CD4-positive, alpha-beta T cell treated with Interleukin-4 for 1 hour (primary cell): ENCODE data around the gene TLR4.

ENCODE experiments used
- DNase-seq, 2 donors: peaks; one replicate each; pipeline ENCODE4 v3.0.0-alpha.2; 2020 to 2022

TLR4 gene

DNA sequence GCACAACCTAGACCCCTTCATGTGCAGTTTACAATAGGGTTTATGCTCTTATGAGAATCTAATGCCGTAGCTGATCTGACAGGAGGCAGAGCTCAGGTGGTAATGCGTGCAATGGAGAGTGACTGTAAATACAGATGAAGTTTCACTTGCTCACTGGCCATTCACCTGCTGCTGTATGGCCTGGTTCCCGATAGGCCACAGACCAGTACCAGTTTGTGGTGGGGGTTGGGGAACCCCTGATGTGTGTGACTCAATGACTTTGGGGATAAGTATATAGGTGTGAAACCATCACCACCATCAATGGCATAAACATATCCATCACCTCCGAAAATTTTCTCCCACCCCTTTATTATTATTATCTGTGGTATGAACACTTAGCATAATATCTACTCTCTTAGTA lies 42.1 kb downstream of the TLR4 start:
- DNase-seq, result no peak

DNA sequence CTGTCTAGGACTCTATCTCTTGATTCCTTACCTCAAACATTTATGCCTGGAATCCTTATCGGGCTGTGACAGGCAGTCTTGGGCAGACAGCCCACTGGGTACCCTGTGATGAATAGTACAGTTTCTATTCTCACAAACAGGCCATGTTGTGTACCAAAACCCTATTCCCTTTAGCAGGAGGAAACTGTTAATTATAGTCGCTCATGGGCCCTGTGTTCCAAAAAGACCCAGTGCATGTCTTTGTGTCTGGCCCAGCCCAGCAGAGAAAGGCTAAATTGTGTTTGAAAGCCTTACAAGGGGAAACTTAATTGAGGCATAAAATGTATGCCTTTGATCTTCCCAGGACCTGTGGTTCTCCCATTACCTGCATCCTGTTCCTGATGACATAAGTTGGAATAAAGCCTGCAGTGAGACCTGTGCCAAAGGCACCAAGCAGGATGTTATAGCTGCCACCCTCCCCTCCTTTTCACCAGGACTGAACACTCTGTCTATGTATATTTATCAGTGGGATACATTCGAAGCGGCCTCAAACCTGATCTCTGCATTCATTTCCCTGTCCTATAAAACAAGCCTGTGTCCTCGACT lies 43.3 kb downstream of the TLR4 start:
- no peak for DNase-seq

DNA sequence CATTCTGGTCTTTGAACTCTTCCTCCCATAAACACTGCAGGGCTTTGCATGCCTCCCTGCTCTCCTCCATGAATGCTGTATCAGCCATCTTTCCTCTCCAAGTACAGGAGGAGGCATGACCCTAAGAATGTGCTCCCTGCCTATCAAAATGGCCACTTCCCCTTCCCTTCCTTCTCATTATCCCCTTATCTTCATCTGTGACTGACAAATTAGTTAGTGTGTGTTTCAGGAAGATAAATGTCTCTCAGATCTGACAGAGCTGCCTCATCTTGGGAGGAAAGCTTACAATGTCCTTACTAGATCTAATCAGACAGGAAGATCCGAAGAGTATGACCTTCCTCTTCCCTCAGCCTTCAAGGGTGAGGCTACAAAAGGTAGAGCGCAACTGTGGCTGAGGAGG lies 46.2 kb downstream of the TLR4 start:
- no peak for DNase-seq

- DNase-seq, result no peak
These were observed 48.7 kb downstream of the TLR4 start for GRCh38 chr9:117752894-117753293.

DNA sequence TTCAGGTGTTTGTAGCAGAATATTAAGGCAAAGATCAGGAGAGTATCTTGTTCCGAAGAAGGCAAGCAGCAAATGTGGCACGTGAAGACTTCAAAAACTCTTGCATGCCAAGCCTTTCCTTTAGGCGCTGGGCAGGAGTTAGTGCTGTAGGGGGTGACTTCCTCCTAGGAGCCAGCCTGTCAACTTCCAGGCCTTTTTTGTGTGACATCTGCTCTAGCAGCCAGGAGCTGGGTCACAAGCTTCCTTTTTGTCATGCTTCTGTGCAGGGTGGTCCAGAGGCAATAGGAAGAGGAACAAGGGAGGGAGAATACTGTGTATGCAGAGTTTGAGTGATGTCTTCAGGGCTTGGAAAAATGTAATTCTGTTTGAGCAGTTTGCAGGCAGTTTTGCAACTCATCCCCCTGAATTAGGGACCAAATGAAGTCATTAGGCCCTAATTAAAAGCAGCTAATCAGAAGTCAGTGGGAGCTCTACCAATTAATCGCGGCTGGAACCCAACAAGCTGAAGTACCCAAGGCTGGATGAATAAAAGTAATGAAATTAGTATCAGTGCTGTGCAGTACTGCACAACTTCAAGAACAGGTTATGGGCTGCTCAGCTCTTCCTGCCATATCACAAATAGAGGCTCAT lies 53.5 kb downstream of the TLR4 start:
- no peak for DNase-seq

GRCh38 chr9:117763314-117763713 lies 59.1 kb downstream of the TLR4 start:
- DNase-seq, result no peak

DNA sequence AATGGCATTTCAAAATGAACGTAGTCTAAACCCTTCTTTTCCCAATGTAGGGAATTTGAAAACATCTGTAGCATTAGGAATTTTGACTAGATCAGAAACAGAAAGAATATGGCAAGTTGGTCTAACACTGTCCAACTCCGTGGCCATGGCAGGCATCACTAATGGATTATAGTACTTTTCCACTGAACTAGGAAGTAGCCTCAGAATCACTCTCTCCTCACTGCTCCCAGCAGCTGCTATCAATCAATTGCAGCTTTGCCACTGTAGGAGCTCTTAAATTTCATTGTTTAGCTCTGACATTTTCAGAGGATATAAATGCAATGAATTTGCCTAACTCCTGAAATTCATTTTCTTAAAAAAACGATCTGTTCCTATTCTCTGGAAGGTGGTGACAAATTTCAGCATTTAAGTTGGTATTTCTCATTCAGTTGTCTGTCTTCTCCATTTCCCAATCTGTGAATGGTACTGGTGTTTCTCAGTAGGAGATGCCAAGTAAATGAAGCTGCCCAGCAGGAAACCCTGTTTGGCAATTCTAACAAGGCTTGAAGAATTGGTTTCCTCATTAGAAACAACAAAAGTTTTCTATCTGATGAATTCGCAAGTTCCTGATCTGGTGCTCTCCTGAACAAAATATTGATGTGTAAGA lies 64.7 kb downstream of the TLR4 start:
- DNase-seq, result no peak

DNA sequence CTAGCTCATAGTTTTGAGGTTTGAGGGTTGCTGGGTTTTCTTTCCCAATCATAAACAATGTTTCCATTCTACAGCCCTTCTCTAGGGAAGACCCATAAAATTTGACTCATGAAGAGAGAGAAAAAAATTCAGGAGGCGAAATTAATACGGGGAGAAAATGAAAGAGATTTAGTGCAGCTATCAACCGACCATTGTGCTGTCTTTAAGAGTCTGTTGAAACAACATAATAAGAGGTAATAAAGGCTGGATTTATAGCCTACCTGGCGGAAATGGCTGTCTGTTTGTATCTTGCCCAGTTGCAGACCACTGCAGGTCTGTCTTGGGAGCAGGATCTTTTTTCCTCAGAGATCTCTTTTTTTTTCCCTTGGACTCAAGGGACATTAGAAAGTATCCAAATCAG lies 66.9 kb downstream of the TLR4 start:
- no peak for DNase-seq

GRCh38 chr9:117772960-117773359 lies 68.8 kb downstream of the TLR4 start:
- DNase-seq, result no peak
